Activated naive CD4-positive, alpha-beta T cell treated with anti-CD3 and anti-CD28 coated beads, Interleukin-2, amount 50 U/mL, for 72 hours (primary cell): ENCODE data around the gene MR1. TPM values are rescaled to one million over a fixed set of nuclear protein-coding genes. Genes with fewer than 3 reads are reported as not detected.

Experiments used
- ATAC-seq, 2 donors: fragments of 150-1000 bp; cut with Tn5 transposase; 2 replicates each; pipeline ENCODE4 v1.10.0; 2021; ENCODE audit warnings: mild to moderate bottlenecking in 2 of 2, moderate library complexity in 2 of 2
- DNase-seq, 2 donors: peaks; one replicate each; pipeline ENCODE4 v3.0.0; 2021 to 2022; ENCODE audit warnings: low spot score in 2 of 2
- H3K27ac Mint-ChIP-seq, 2 donors: one replicate each; pipeline ENCODE4 v1.8.0; 2022; ENCODE audit warnings: mild to moderate bottlenecking in 2 of 2, mixed read lengths in 2 of 2
- H3K36me3 Mint-ChIP-seq, 2 donors: one replicate each; pipeline ENCODE4 v1.8.0; 2022; ENCODE audit warnings: mixed read lengths in 2 of 2
- H3K9me3 Mint-ChIP-seq, 2 donors: one replicate each; pipeline ENCODE4 v1.8.0; 2022; ENCODE audit warnings: mixed read lengths in 2 of 2
- total RNA-seq, 2 donors: library from RNA; stranded (reverse); gene quantifications; one replicate each; pipeline ENCODE4 v1.2.3, GENCODE V29; 2022

Gene MR1
- 10 to 100 TPM; 13.5 to 27.4 TPM for total RNA-seq

- peak in 1 of 2 donors; percentile 33 for DNase-seq
- ATAC-seq = peak; percentile 97
- peak within 1 kb of the TSS; percentile 98 to 99 for H3K27ac Mint-ChIP-seq
- H3K9me3 Mint-ChIP-seq = peaks cover 0 to 8% of the 10 kb centered on the region in 2 donors
- peaks cover 18 to 22% of the 10 kb centered on the region in 2 donors for H3K36me3 Mint-ChIP-seq
These were observed at the start of gene MR1 for GRCh38 chr1:181033799-181034451. Gene MR1 (plus strand): TSS chr1:181033983. CDS start chr1:181034008, 25 bp downstream.

GRCh38 chr1:180988253-180988752 lies 45.5 kb upstream of the MR1 start:
- DNase-seq = no peak
- ATAC-seq = no peak
- Mint-ChIP-seq H3K27ac (no peak overlapping the region), H3K36me3 (peaks cover 8 to 31% of the 10 kb centered on the region in 2 donors), H3K9me3 (no peaks in the 10 kb centered on the region)

- Mint-ChIP-seq H3K9me3 (no peaks in the 10 kb centered on the region), H3K36me3 (peaks cover 6 to 30% of the 10 kb centered on the region in 2 donors), H3K27ac (no peak overlapping the region)
- ATAC-seq (peak; percentile 86 to 89), DNase-seq (no peak)
These were observed 39.5 kb upstream of the MR1 start for GRCh38 chr1:180994262-180994661.

- Mint-ChIP-seq H3K36me3 (peaks cover 27% of the 10 kb centered on the region in 2 donors), H3K9me3 (no peaks in the 10 kb centered on the region), H3K27ac (no peak overlapping the region)
- DNase-seq (no peak), ATAC-seq (no peak)
These were observed 35.8 kb upstream of the MR1 start for GRCh38 chr1:180997843-180998504.

- Mint-ChIP-seq H3K36me3 (peaks cover 44 to 46% of the 10 kb centered on the region in 2 donors), H3K9me3 (no peaks in the 10 kb centered on the region), H3K27ac (no peak overlapping the region)
- DNase-seq = no peak
- no peak for ATAC-seq
These were observed 32.5 kb upstream of the MR1 start for GRCh38 chr1:181001091-181001780.

GRCh38 chr1:181002582-181003172 lies 31.1 kb upstream of the MR1 start:
- H3K36me3 Mint-ChIP-seq = peaks cover 44 to 46% of the 10 kb centered on the region in 2 donors
- ATAC-seq (no peak), DNase-seq (no peak)
- H3K27ac Mint-ChIP-seq = no peak overlapping the region
- H3K9me3 Mint-ChIP-seq = no peaks in the 10 kb centered on the region

- Mint-ChIP-seq H3K36me3 (peaks cover 10 to 11% of the 10 kb centered on the region in 2 donors), H3K9me3 (no peaks in the 10 kb centered on the region), H3K27ac (no peak overlapping the region)
- DNase-seq = no peak
- no peak for ATAC-seq
These were observed 23.0 kb upstream of the MR1 start for GRCh38 chr1:181010789-181011188.

- peaks cover 10 to 11% of the 10 kb centered on the region in 2 donors for H3K36me3 Mint-ChIP-seq
- DNase-seq (no peak), ATAC-seq (no peak)
- no peaks in the 10 kb centered on the region for H3K9me3 Mint-ChIP-seq
- no peak overlapping the region for H3K27ac Mint-ChIP-seq
These were observed 22.2 kb upstream of the MR1 start for GRCh38 chr1:181011301-181012202.

GRCh38 chr1:181012203-181012745 lies 21.5 kb upstream of the MR1 start:
- Mint-ChIP-seq H3K27ac (no peak overlapping the region), H3K9me3 (no peaks in the 10 kb centered on the region), H3K36me3 (peaks cover 10 to 12% of the 10 kb centered on the region in 2 donors)
- ATAC-seq (no peak), DNase-seq (no peak)

- Mint-ChIP-seq H3K9me3 (no peaks in the 10 kb centered on the region), H3K27ac (no peak overlapping the region), H3K36me3 (peaks cover 16 to 18% of the 10 kb centered on the region in 2 donors)
- ATAC-seq (no peak), DNase-seq (no peak)
These were observed 20.6 kb upstream of the MR1 start for GRCh38 chr1:181013144-181013543.

GRCh38 chr1:181014477-181015250 lies 19.1 kb upstream of the MR1 start:
- ATAC-seq = peak; percentile 86 to 90
- H3K9me3 Mint-ChIP-seq = no peaks in the 10 kb centered on the region
- DNase-seq = peak in 1 of 2 donors; percentile 37
- H3K36me3 Mint-ChIP-seq = peaks cover 25% of the 10 kb centered on the region in 2 donors
- H3K27ac Mint-ChIP-seq = no peak overlapping the region

- Mint-ChIP-seq H3K27ac (no peak overlapping the region), H3K36me3 (peaks cover 25% of the 10 kb centered on the region in 2 donors), H3K9me3 (no peaks in the 10 kb centered on the region)
- ATAC-seq = no peak
- no peak for DNase-seq
These were observed 18.6 kb upstream of the MR1 start for GRCh38 chr1:181015251-181015615.

- Mint-ChIP-seq H3K27ac (no peak overlapping the region), H3K36me3 (peaks cover 25% of the 10 kb centered on the region in 2 donors), H3K9me3 (no peaks in the 10 kb centered on the region)
- no peak for DNase-seq
- no peak for ATAC-seq
These were observed 17.2 kb upstream of the MR1 start for GRCh38 chr1:181016563-181016962.

GRCh38 chr1:181018901-181019681 lies 14.7 kb upstream of the MR1 start:
- DNase-seq (no peak), ATAC-seq (peak; percentile 16 to 19)
- Mint-ChIP-seq H3K27ac (peak overlapping the region in 1 of 2 donors; percentile 31), H3K36me3 (peaks cover 14 to 20% of the 10 kb centered on the region in 2 donors), H3K9me3 (no peaks in the 10 kb centered on the region)
